OCI-LY1 (cell line): ENCODE results near the gene DIDO1.

Experiments used
- H2AFZ ChIP-seq: fragments of 200-600 bp; sonication (generic), shearing (Covaris generic); 2 replicates; pipeline ENCODE4 v1.6.0; 2014; ENCODE audit warnings: antibody characterized with exemption, mild to moderate bottlenecking, low read length
- H3F3A ChIP-seq: fragments of 200-600 bp; sonication (generic), shearing (Covaris generic); 2 replicates; pipeline ENCODE4 v1.6.0; 2014; ENCODE audit warnings: mild to moderate bottlenecking, antibody characterized with exemption, low read length, moderate library complexity; ENCODE audit not compliant: insufficient read depth
- H3K27ac ChIP-seq: fragments of 200-600 bp; sonication (generic); 2 replicates; pipeline ENCODE4 v1.5.1; 2014; ENCODE audit warnings: low read length, mixed run types, mild to moderate bottlenecking, low read depth; ENCODE audit not compliant: poor library complexity, severe bottlenecking
- H3K27me3 ChIP-seq: fragments of 200-600 bp; sonication (generic); 2 replicates; pipeline ENCODE4 v1.6.0; 2014; ENCODE audit warnings: antibody characterized with exemption, mild to moderate bottlenecking, low read length, moderate library complexity; ENCODE audit not compliant: insufficient read depth
- H3K36me3 ChIP-seq: fragments of 200-600 bp; sonication (generic); 2 replicates; pipeline ENCODE4 v1.6.1; 2014; ENCODE audit warnings: mild to moderate bottlenecking, antibody characterized with exemption, low read length, moderate library complexity, mixed read lengths; ENCODE audit not compliant: insufficient read depth
- H3K4me1 ChIP-seq: fragments of 200-600 bp; sonication (generic); 2 replicates; pipeline ENCODE4 v1.5.1; 2014; ENCODE audit warnings: mild to moderate bottlenecking, low read length, moderate library complexity; ENCODE audit not compliant: insufficient read depth, severe bottlenecking
- H3K4me2 ChIP-seq: fragments of 200-600 bp; sonication (generic), shearing (Covaris generic); 2 replicates; pipeline ENCODE4 v1.6.1; 2014; ENCODE audit warnings: low read length
- H3K4me3 ChIP-seq: fragments of 200-600 bp; sonication (generic); 2 replicates; pipeline ENCODE4 v1.5.1; 2014; ENCODE audit warnings: low read length, low read depth, mild to moderate bottlenecking, mixed read lengths; ENCODE audit not compliant: poor library complexity, severe bottlenecking
- H3K79me2 ChIP-seq: fragments of 200-600 bp; shearing (Covaris generic); 2 replicates; pipeline ENCODE4 v1.6.1; 2016; ENCODE audit warnings: mixed run types, low read length, mixed read lengths; ENCODE audit not compliant: insufficient read depth
- H3K9ac ChIP-seq: fragments of 200-600 bp; sonication (generic), shearing (Covaris generic); 2 replicates; pipeline ENCODE4 v1.6.1; 2014; ENCODE audit warnings: mild to moderate bottlenecking, low read length, mixed read lengths
- H3K9me2 ChIP-seq: fragments of 200-600 bp; sonication (generic), shearing (Covaris generic); 2 replicates; pipeline ENCODE4 v1.6.1; 2014; ENCODE audit warnings: low read depth, mild to moderate bottlenecking, low read length, mixed read lengths
- H3K9me3 ChIP-seq: fragments of 200-600 bp; shearing (Covaris generic); 2 replicates; pipeline ENCODE4 v1.6.1; 2014; ENCODE audit warnings: low read length, mixed read lengths
- H4K20me1 ChIP-seq: fragments of 200-600 bp; sonication (generic), shearing (Covaris generic); 2 replicates; pipeline ENCODE4 v1.6.0; 2016; ENCODE audit warnings: mild to moderate bottlenecking, low read length; ENCODE audit not compliant: insufficient read depth
- CTCF ChIP-seq: fragments of 200-600 bp; sonication (generic), shearing (Covaris generic); IDR thresholded peaks from 2 replicates; pipeline ENCODE4 v1.5.1; 2017; ENCODE audit warnings: mild to moderate bottlenecking, antibody characterized with exemption, low read length, moderate library complexity, mixed read lengths
- EZH2 ChIP-seq: fragments of 200-600 bp; sonication (generic), shearing (Covaris generic); IDR thresholded peaks from 2 replicates; pipeline ENCODE4 v1.8.0; 2017; ENCODE audit warnings: borderline replicate concordance, mixed run types, mild to moderate bottlenecking, antibody characterized with exemption, low read length, moderate library complexity, mixed read lengths

DIDO1 gene

GRCh38 chr20:62885896-62886708 lies 40.2 kb downstream of the DIDO1 start:
- H3K79me2 ChIP-seq, result no peaks in the 10 kb centered on the region
- H3K4me1 ChIP-seq, result no peaks in the 10 kb centered on the region
- H3K9ac ChIP-seq, result no peak overlapping the region
- H2AFZ ChIP-seq, result no peak overlapping the region
- no peaks in the 10 kb centered on the region for H3K27me3 ChIP-seq
- H3K9me2 ChIP-seq, result no peaks in the 10 kb centered on the region
- no peak overlapping the region for H3K4me2 ChIP-seq
- H3K36me3 ChIP-seq, result peaks cover 74% of the 10 kb centered on the region
- TF ChIP-seq EZH2, result no peak
- no peak for TF ChIP-seq CTCF
- no peaks in the 10 kb centered on the region for H3F3A ChIP-seq
- H3K27ac ChIP-seq, result no peak overlapping the region
- no peak overlapping the region for H3K4me3 ChIP-seq
- H4K20me1 ChIP-seq, result no peaks in the 10 kb centered on the region
- H3K9me3 ChIP-seq, result no peaks in the 10 kb centered on the region

GRCh38 chr20:62885046-62885895 lies 41.0 kb downstream of the DIDO1 start:
- Histone ChIP-seq H3K9me2 (no peaks in the 10 kb centered on the region), H3K4me3 (no peak overlapping the region), H3K9ac (no peak overlapping the region), H3K27me3 (no peaks in the 10 kb centered on the region), H3K36me3 (peaks cover 73% of the 10 kb centered on the region), H3K4me2 (no peak overlapping the region), H3K79me2 (no peaks in the 10 kb centered on the region), H3F3A (no peaks in the 10 kb centered on the region), H3K9me3 (no peaks in the 10 kb centered on the region), H2AFZ (no peak overlapping the region), H3K27ac (no peak overlapping the region), H3K4me1 (no peaks in the 10 kb centered on the region), H4K20me1 (no peaks in the 10 kb centered on the region)
- no peak for TF ChIP-seq CTCF
- TF ChIP-seq EZH2, result no peak

GRCh38 chr20:62884556-62884955 lies 41.7 kb downstream of the DIDO1 start:
- H2AFZ ChIP-seq, result no peak overlapping the region
- no peaks in the 10 kb centered on the region for H3K9me3 ChIP-seq
- H3K4me3 ChIP-seq, result no peak overlapping the region
- no peaks in the 10 kb centered on the region for H3K9me2 ChIP-seq
- TF ChIP-seq CTCF, result no peak
- no peak for TF ChIP-seq EZH2
- H3K4me2 ChIP-seq, result no peak overlapping the region
- no peaks in the 10 kb centered on the region for H4K20me1 ChIP-seq
- H3F3A ChIP-seq, result no peaks in the 10 kb centered on the region
- no peaks in the 10 kb centered on the region for H3K4me1 ChIP-seq
- H3K27me3 ChIP-seq, result no peaks in the 10 kb centered on the region
- H3K79me2 ChIP-seq, result no peaks in the 10 kb centered on the region
- no peak overlapping the region for H3K9ac ChIP-seq
- H3K36me3 ChIP-seq, result peaks cover 69% of the 10 kb centered on the region
- no peak overlapping the region for H3K27ac ChIP-seq
